Breast epithelium (tissue), 3 donors: Measurements from ENCODE around the gene MEOX2.

Experiments used
- POLR2A ChIP-seq: fragments of 450-650 bp; IDR thresholded peaks from one replicate; pipeline ENCODE4 v1.6.1; 2016; ENCODE audit warnings: antibody characterized with exemption, mild to moderate bottlenecking, moderate library complexity
- POLR2AphosphoS5 ChIP-seq, 3 donors: sonication (generic); formaldehyde crosslinking; IDR thresholded peaks; one replicate each; pipeline ENCODE4 v1.6.1; 2017; ENCODE audit warnings: antibody characterized with exemption in 3 of 3

DNA sequence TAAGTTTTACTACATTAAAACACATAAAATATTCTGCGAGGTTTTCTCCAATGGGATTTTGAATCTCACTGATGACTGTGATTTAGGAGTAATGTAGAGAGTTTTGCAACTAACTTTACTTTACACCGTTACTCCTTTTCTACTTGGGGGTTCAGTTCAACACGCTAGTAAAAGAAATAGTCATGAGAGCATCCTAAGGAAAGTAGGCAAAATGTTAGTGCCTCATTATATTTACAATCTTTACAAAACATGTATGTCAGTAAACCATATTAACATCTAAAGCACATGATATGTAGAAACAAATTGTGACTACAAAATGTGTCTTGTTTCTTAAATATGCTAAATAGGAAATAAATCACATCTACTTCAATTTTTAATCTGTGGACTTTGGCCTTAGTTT, 6.0 kb downstream of the MEOX2 start:
- no peak for TF ChIP-seq POLR2A
- no peak for TF ChIP-seq POLR2AphosphoS5 (IDR thresholded peaks at IDR 0.05)
